GM19099 (cell line): Measurements from ENCODE around the gene SFXN2.

Source experiments
- POLR2A ChIP-seq: IDR thresholded peaks from 3 replicates; pipeline ENCODE4 v1.6.1; 2011; ENCODE audit warnings: low read depth; ENCODE audit not compliant: insufficient read length; ENCODE audit errors: extremely low read depth

SFXN2 gene

GRCh38 chr10:102773986-102774385 lies 59.5 kb downstream of the SFXN2 start:
- no peak for TF ChIP-seq POLR2A

- no peak for TF ChIP-seq POLR2A
Measured at GRCh38 chr10:102775201-102775934, 60.9 kb downstream of the SFXN2 start.

GRCh38 chr10:102775935-102776669 lies 61.7 kb downstream of the SFXN2 start:
- no peak for TF ChIP-seq POLR2A

- TF ChIP-seq POLR2A: no peak
Measured at GRCh38 chr10:102776779-102777456, 62.5 kb downstream of the SFXN2 start.

- no peak for TF ChIP-seq POLR2A
Measured at GRCh38 chr10:102777711-102778453, 63.4 kb downstream of the SFXN2 start.

GRCh38 chr10:102778781-102779180 lies 64.3 kb downstream of the SFXN2 start:
- TF ChIP-seq POLR2A: no peak

- no peak for TF ChIP-seq POLR2A
Measured at GRCh38 chr10:102779680-102780526, 65.5 kb downstream of the SFXN2 start.

GRCh38 chr10:102780527-102780808 lies 66.0 kb downstream of the SFXN2 start:
- TF ChIP-seq POLR2A: no peak

GRCh38 chr10:102781090-102781920 lies 66.9 kb downstream of the SFXN2 start:
- no peak for TF ChIP-seq POLR2A

- no peak for TF ChIP-seq POLR2A
Measured at GRCh38 chr10:102781921-102782557, 67.6 kb downstream of the SFXN2 start.

- TF ChIP-seq POLR2A: no peak
Measured at GRCh38 chr10:102782673-102783551, 68.5 kb downstream of the SFXN2 start.

GRCh38 chr10:102783568-102783967 lies 69.1 kb downstream of the SFXN2 start:
- no peak for TF ChIP-seq POLR2A
